Uterus (tissue), 2 donors: ENCODE measurements around the gene APOC3.

Source experiments
- POLR2A ChIP-seq, 2 donors: fragments of 450-650 bp; IDR thresholded peaks; one replicate each; pipeline ENCODE4 v1.6.1; 2016; ENCODE audit warnings: antibody characterized with exemption in 2 of 2, mild to moderate bottlenecking in 1 of 2, moderate library complexity in 1 of 2
- TF ChIP-seq, protein P1 (sequence below), 4 experiments: fragments of 200-600 bp in 2 of 4; fragments of 450-650 bp in 2 of 4; sonication (generic) in 2 of 4; IDR thresholded peaks; one replicate each; pipeline ENCODE4 v1.5.1; 2016 to 2019; ENCODE audit warnings: antibody characterized with exemption in 4 of 4, mild to moderate bottlenecking in 2 of 4, moderate library complexity in 1 of 4

DNA sequence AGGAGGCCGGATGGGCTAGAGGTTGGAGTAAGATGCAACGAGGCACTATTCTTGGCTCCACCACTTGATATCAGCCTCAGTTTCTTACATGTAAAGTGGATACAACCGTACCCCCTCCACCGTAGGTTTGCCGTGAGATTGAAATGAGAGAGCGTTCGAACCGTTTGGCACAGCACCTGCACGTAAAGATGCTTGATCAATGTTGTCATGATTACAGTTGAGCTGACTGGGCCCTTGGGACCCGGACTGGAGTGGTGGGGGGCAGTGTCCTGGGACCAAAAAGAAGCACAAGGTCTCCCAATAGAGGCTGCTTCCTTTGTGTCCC, 3.7 kb downstream of the APOC3 start:
- TF ChIP-seq, protein P1, sequence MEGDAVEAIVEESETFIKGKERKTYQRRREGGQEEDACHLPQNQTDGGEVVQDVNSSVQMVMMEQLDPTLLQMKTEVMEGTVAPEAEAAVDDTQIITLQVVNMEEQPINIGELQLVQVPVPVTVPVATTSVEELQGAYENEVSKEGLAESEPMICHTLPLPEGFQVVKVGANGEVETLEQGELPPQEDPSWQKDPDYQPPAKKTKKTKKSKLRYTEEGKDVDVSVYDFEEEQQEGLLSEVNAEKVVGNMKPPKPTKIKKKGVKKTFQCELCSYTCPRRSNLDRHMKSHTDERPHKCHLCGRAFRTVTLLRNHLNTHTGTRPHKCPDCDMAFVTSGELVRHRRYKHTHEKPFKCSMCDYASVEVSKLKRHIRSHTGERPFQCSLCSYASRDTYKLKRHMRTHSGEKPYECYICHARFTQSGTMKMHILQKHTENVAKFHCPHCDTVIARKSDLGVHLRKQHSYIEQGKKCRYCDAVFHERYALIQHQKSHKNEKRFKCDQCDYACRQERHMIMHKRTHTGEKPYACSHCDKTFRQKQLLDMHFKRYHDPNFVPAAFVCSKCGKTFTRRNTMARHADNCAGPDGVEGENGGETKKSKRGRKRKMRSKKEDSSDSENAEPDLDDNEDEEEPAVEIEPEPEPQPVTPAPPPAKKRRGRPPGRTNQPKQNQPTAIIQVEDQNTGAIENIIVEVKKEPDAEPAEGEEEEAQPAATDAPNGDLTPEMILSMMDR (IDR thresholded peaks at IDR 0.05): no peak
- no peak for TF ChIP-seq POLR2A (IDR thresholded peaks at IDR 0.05)
